Activated naive CD8-positive, alpha-beta T cell treated with anti-CD3 and anti-CD28 coated beads, Interleukin-2, amount 50 U/mL, for 16 hours (primary cell): ENCODE results near the gene NACC2.

ENCODE experiments used
- DNase-seq: peaks from one replicate; pipeline ENCODE4 v3.0.0-alpha.2; 2020; ENCODE audit warnings: low read depth, low spot score

NACC2 gene

DNA sequence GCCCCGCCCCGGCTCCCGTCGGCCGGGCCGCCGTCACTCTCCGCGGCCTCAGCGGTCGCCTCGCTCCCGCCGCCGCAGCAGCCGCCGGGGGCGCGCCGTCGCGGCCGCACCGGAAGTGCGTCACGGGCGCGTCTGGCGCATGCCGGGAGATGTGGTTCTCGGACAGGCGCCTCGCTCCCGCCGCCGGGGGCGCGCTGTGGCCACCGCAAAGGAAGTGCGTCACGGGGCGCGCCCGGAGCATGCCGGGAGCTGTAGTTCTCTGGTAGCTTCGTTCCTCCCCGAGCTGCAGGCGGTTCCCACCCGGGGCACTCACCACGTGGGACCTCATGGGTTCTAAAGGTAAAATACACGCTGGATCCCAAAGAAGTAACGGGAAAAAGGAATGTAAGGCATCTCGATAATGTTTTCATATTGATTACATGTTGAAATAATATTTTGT is 133.8 kb downstream of the NACC2 start, which contains the start of gene UBAC1:
UBAC1 (minus strand) TSS at position 97 of the 439 bp plus-strand sequence. CDS start 211 bp downstream, outside the sequence.
- peak; percentile 89 for DNase-seq

DNA sequence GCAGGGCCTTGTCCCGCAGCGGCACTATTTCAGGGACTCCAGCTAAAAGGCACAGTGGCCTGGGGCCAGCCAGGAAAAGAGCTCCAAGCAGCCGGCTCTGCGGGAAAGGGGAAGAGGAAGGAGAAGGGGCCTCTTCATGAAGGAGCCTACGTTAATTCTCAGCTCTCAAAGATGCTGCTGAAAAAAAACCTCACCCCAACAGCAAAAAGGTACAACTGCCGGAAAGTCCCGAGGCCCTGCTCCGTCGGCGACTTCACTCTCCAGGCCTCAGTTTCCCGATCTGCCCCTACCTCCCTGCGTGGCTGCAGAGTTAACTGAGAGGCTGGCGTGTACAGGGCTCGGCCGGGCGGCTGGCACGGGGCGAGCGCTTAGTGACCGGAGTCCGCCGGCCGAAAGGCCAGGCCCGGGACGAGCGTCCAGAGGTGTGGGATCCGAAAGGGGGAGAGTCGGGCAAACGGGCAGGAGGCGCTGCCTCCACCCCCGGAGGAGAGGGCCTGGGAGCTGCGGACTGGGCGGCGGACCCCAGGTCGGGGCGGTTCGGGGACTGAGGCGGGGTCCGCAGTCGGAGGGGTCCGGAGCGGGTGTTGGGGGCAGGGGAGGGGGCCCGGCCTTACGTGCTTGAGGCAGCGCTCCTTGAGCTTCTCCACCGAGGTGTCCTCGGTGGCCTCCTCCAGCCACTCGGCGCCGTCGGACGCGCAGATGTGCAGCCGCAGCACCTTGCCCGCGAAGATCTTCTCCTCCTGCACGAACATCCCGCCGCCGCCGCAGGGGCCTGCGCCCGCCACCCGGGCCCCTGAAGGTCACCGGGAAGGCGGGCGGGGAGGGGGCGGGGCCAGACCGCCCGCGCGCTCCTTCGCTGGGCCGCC is 134.4 kb downstream of the NACC2 start:
- DNase-seq: no peak

DNA sequence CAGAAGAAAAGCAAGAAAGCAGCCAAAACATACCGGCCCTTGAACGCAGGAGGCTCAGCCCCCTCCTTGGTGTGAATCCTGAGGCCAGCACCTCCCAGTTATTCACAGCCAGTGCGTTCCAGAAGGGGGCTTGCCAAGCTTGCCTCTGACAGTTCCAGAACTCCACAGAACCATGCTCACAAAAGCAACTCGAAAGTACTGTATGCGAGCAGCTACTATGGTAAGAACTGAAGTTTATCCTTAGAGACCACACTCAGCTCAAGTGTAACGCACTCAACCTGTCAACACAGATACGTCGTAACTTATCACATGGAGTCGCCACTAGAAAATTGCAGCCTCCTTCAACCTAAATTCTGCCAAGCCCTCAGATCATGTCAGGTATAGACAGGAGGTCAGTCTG is 135.3 kb downstream of the NACC2 start:
- DNase-seq: no peak

DNA sequence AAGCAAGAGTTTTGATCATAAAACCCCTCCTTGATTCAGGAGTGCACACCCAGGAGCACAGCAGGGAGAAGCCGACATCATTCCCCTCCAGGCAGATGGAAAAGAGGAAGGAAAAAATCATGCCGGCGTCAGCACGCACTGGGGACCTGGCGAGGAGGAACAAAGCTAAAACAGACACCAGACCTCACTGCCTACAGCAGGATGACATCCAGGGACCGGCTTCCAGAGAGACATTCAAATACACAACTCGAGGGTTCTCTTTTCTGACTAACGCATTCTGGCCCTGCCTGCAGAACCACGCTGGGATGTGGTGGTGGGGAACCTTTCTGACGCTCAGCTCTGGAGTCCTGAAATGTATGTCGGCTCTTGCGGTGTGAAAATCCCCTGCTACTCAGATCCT is 136.6 kb downstream of the NACC2 start:
- no peak for DNase-seq

DNA sequence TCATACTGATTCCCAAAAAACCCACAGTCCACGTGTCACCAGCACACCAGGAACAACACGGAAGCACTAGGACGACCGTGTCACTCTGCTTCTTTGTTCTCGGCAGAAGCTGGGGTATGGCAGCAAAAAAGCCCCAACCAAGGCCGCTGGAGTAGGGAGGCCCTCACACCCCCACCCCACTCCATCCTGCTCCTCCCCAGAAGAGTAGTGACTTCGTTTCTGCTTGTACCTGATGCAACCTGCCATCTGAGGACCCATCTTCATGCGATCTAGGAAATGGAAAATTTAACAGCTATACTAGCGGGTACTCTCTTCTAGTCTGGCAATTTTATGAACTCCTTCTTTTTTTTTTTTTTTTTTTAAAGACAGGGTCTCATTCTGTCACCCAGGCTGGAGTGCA is 137.7 kb downstream of the NACC2 start:
- no peak for DNase-seq

DNA sequence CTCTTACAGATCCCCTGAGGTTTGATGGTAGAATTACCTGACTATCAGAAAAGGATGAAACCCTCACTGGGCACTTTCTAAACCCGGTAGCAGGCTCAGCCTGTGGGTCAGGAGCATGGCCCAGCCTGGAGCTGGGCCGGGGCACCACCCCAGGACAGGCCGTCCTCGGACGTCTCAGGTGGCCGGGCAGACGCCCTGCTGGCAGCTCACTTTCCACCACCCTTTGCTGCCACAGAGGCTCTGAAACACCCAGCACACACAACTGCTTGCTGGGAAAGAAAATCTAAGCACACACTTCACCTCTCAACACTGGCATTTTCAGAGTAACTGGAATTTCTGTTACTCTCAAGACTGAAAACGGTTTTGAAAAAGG is 138.3 kb downstream of the NACC2 start:
- DNase-seq: no peak
